Retinal pigment epithelial cell (primary cell): ENCODE results near the gene HRC.
"Not testable (repeated sequence)": the region's sequence is repeated elsewhere in the genome, so short reads cannot be mapped to it uniquely, and the experiment has no call there.

ENCODE experiments used
- DNase-seq: peaks from one replicate; pipeline ENCODE4 v3.0.0-alpha.2; 2010; ENCODE audit warnings: low read depth
- H3K4me3 ChIP-seq: 2 replicates; pipeline ENCODE4 v1.5.1; 2011; ENCODE audit warnings: mild to moderate bottlenecking, low read length, control low read depth, moderate library complexity
- CTCF ChIP-seq: conservative IDR thresholded peaks from 2 replicates; pipeline ENCODE4 v1.5.1; 2011; ENCODE audit warnings: low read depth, low read length, control low read depth, inconsistent platforms

Gene HRC

GRCh38 chr19:49151267-49152118, 3.7 kb downstream of the HRC start:
- no peak for TF ChIP-seq CTCF
- no peak for DNase-seq
- H3K4me3 ChIP-seq = no peak overlapping the region

- DNase-seq = no peak
- H3K4me3 ChIP-seq = peak overlapping the region; percentile 74
- no peak for TF ChIP-seq CTCF
Observed at GRCh38 chr19:49150944-49151243, 4.3 kb downstream of the HRC start.

GRCh38 chr19:49150106-49150943, 4.9 kb downstream of the HRC start:
- H3K4me3 ChIP-seq = peak overlapping the region; percentile 74
- no peak for TF ChIP-seq CTCF
- no peak for DNase-seq

GRCh38 chr19:49149652-49150105, 5.5 kb downstream of the HRC start:
- peak; percentile 58 for DNase-seq
- TF ChIP-seq CTCF = no peak
- H3K4me3 ChIP-seq = peak overlapping the region; percentile 74

- H3K4me3 ChIP-seq = peak overlapping the region; percentile 74
- no peak for TF ChIP-seq CTCF
- peak; percentile 66 for DNase-seq
Observed at GRCh38 chr19:49148784-49149651, 6.2 kb downstream of the HRC start.

- no peak for DNase-seq
Observed at GRCh38 chr19:49148044-49148682, 7.0 kb downstream of the HRC start.

GRCh38 chr19:49146408-49146770, 8.8 kb downstream of the HRC start:
- not testable (repeated sequence) for DNase-seq, H3K4me3 ChIP-seq

More at GRCh38 chr19:49148044-49148682, 7.0 kb downstream of the HRC start:
- TF ChIP-seq CTCF = no peak
- H3K4me3 ChIP-seq = no peak overlapping the region
